Fibroblast of mammary gland (primary cell): ENCODE data around the gene KLHL25.
A peak's percentile ranks its signal among the peaks of the same experiment; 100 is the strongest.

Experiments used
- DNase-seq: peaks from one replicate; pipeline ENCODE4 v3.0.0-alpha.2; 2010; ENCODE audit warnings: low read depth
- H3K4me3 ChIP-seq: 2 replicates; pipeline ENCODE4 v1.5.1; 2011; ENCODE audit warnings: low read depth, mild to moderate bottlenecking, low read length, moderate library complexity; ENCODE audit not compliant: control insufficient read depth
- CTCF ChIP-seq: conservative IDR thresholded peaks from 2 replicates; pipeline ENCODE4 v1.5.1; 2011; ENCODE audit warnings: low read depth, low read length, inconsistent platforms; ENCODE audit not compliant: control insufficient read depth, insufficient read depth

Gene KLHL25

GRCh38 chr15:85752124-85752475 lies 42.6 kb downstream of the KLHL25 start:
- H3K4me3 ChIP-seq, result no peak overlapping the region
- TF ChIP-seq CTCF, result no peak
- no peak for DNase-seq

GRCh38 chr15:85751291-85752123 lies 43.2 kb downstream of the KLHL25 start:
- DNase-seq, result no peak
- no peak overlapping the region for H3K4me3 ChIP-seq
- no peak for TF ChIP-seq CTCF

GRCh38 chr15:85750319-85751290 lies 44.1 kb downstream of the KLHL25 start:
- no peak for TF ChIP-seq CTCF
- DNase-seq, result peak; percentile 59
- no peak overlapping the region for H3K4me3 ChIP-seq

- no peak overlapping the region for H3K4me3 ChIP-seq
- no peak for TF ChIP-seq CTCF
- peak; percentile 40 for DNase-seq
These were observed 45.2 kb downstream of the KLHL25 start for GRCh38 chr15:85749261-85750151.

- H3K4me3 ChIP-seq, result no peak overlapping the region
- no peak for TF ChIP-seq CTCF
- no peak for DNase-seq
These were observed 46.0 kb downstream of the KLHL25 start for GRCh38 chr15:85748729-85749128.

GRCh38 chr15:85748176-85748575 lies 46.5 kb downstream of the KLHL25 start:
- H3K4me3 ChIP-seq, result no peak overlapping the region
- no peak for TF ChIP-seq CTCF
- no peak for DNase-seq
